ENCODE data around the gene LRPAP1. TPM values are rescaled to one million over a fixed set of nuclear protein-coding genes. Genes with fewer than 3 reads are reported as not detected.

The LRPAP1 gene
- total and polyA plus RNA-seq, 2 experiments from 2014 or later, result 63.0 to 82.5 TPM

DNA sequence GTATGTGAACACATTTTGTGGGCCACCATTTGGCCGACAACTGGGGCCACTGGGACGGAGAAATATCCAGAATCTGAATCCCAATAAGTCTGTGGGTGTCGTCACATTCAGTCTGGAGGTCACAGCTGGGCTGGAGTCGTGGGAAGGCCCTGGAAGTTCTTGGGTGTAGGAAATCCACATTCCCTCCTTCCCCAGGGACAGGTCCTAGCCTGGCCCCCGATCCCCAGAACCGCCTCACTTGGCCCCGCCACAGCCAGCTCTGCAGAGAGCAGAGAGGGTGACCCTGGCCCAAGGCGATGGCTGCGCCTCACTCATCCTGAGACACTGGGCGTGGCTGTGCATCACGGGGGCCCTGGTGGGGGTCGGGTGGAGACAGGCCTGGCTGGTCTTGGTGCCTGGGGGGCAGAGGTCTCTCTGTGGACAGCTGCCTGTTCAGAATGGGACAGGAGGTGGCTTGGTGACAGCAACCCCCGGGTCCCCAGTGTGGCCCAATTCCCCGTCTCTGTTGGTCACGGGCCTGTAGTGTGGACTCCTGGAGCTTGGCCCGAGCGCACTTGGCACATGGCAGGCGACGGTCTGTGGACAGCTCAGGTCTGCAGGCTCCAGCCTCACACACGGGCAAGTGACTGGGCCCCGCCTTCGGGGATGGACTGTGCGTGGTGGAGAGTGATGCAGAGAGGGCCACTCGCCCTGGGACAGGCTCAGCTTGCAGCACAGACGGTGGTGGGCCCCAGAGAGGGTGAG is 52.7 kb downstream of the LRPAP1 start (continued):
- TF ChIP-seq, protein P1, sequence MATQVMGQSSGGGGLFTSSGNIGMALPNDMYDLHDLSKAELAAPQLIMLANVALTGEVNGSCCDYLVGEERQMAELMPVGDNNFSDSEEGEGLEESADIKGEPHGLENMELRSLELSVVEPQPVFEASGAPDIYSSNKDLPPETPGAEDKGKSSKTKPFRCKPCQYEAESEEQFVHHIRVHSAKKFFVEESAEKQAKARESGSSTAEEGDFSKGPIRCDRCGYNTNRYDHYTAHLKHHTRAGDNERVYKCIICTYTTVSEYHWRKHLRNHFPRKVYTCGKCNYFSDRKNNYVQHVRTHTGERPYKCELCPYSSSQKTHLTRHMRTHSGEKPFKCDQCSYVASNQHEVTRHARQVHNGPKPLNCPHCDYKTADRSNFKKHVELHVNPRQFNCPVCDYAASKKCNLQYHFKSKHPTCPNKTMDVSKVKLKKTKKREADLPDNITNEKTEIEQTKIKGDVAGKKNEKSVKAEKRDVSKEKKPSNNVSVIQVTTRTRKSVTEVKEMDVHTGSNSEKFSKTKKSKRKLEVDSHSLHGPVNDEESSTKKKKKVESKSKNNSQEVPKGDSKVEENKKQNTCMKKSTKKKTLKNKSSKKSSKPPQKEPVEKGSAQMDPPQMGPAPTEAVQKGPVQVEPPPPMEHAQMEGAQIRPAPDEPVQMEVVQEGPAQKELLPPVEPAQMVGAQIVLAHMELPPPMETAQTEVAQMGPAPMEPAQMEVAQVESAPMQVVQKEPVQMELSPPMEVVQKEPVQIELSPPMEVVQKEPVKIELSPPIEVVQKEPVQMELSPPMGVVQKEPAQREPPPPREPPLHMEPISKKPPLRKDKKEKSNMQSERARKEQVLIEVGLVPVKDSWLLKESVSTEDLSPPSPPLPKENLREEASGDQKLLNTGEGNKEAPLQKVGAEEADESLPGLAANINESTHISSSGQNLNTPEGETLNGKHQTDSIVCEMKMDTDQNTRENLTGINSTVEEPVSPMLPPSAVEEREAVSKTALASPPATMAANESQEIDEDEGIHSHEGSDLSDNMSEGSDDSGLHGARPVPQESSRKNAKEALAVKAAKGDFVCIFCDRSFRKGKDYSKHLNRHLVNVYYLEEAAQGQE (IDR thresholded peaks at IDR 0.05; ENCODE audit: unreplicated experiment), result no peak
- TF ChIP-seq NANOG (IDR thresholded peaks at IDR 0.05; ENCODE audit: borderline replicate concordance), result no peak
- no peak for TF ChIP-seq POLR2AphosphoS5 (IDR thresholded peaks at IDR 0.05; ENCODE audit: low read depth)
- no peak for TF ChIP-seq CREB1 (CRISPR knock-in tag; IDR thresholded peaks at IDR 0.05; ENCODE audit: low read depth)
- TF ChIP-seq JUNB (IDR thresholded peaks at IDR 0.05; ENCODE audit: unreplicated experiment), result no peak
- TF ChIP-seq, protein P2, sequence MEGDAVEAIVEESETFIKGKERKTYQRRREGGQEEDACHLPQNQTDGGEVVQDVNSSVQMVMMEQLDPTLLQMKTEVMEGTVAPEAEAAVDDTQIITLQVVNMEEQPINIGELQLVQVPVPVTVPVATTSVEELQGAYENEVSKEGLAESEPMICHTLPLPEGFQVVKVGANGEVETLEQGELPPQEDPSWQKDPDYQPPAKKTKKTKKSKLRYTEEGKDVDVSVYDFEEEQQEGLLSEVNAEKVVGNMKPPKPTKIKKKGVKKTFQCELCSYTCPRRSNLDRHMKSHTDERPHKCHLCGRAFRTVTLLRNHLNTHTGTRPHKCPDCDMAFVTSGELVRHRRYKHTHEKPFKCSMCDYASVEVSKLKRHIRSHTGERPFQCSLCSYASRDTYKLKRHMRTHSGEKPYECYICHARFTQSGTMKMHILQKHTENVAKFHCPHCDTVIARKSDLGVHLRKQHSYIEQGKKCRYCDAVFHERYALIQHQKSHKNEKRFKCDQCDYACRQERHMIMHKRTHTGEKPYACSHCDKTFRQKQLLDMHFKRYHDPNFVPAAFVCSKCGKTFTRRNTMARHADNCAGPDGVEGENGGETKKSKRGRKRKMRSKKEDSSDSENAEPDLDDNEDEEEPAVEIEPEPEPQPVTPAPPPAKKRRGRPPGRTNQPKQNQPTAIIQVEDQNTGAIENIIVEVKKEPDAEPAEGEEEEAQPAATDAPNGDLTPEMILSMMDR (conservative IDR thresholded peaks at IDR 0.05; ENCODE audit: low read depth in 2 of 2), result no peak
- TF ChIP-seq, protein P3, sequence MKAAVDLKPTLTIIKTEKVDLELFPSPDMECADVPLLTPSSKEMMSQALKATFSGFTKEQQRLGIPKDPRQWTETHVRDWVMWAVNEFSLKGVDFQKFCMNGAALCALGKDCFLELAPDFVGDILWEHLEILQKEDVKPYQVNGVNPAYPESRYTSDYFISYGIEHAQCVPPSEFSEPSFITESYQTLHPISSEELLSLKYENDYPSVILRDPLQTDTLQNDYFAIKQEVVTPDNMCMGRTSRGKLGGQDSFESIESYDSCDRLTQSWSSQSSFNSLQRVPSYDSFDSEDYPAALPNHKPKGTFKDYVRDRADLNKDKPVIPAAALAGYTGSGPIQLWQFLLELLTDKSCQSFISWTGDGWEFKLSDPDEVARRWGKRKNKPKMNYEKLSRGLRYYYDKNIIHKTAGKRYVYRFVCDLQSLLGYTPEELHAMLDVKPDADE (IDR thresholded peaks at IDR 0.05), result no peak
- no peak for TF ChIP-seq ZNF331 (CRISPR knock-in tag; IDR thresholded peaks at IDR 0.05; ENCODE audit: low read depth)
- TF ChIP-seq ZNF114 (CRISPR knock-in tag; IDR thresholded peaks at IDR 0.05), result no peak

DNA sequence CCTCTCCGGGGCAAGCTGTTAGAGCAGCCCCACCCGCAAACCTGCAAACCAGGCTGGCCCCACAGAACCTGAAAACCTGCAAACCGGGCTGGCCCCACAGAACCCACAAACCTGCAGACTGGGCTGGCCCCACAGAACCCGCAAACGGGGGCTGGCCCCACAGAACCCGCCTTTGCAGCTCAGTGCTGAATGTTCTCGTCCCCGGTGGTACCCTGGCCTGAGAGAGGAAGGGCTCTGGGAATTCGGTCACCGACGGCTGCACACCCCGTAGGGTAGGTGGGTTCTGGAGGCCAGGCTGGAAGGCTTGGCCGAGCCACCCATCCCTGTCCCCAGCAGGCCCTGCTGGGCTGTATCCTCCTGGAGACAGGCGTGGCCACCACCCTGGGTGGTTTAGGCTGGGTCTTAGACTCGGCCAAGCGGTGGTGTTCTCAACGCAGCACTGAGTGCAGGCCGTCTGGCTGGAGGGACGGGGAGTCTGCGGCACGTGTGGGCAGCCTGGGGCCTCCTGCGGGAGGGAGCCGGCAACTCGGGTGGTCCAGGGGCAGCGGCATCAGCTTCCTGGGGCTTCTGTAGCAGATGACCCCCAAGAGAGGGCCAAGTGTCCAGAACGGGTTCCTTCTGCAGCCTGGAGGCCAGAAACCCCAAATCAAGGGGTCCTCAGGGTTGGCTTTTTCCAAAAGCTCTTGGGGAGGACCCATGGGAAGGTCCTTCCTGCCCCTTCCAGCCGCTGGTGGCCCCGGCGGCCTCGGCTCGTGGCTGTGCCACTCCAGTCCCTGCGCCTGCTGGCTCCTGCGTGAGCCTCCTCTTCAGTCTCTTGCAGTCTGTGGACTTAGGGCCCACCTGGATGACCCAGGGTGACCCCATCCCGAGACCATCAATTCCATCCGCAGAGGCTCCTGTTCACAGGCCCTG is 53.5 kb downstream of the LRPAP1 start:
- Histone ChIP-seq H3F3A (replicated peaks; ENCODE audit: low read depth) (peaks cover 4% of the 10 kb centered on the region; the same call in 1 of the 2 replicates), H3K4me1 (ENCODE audit: insufficient read depth) (peaks cover 21% of the 10 kb centered on the region), H2AFZ (no peak overlapping the region), H3K36me3 (ENCODE audit: insufficient read depth) (no peaks in the 10 kb centered on the region), H3K27ac (ENCODE audit: low read depth) (no peak overlapping the region), H4K20me1 (replicated peaks; ENCODE audit: insufficient read depth) (no peaks in the 10 kb centered on the region; the same call in 1 of the 2 replicates), H3K4me2 (no peak overlapping the region), H3K4me3 (no peak overlapping the region), H3K9me2 (ENCODE audit: insufficient read depth) (no peaks in the 10 kb centered on the region), H3K27me3 (ENCODE audit: insufficient read depth) (peaks cover 59% of the 10 kb centered on the region), H3K79me2 (replicated peaks; ENCODE audit: insufficient read depth) (no peaks in the 10 kb centered on the region)
- no peak overlapping the region for H3K27ac Mint-ChIP-seq
- no peak for DNase-seq (ENCODE audit: low spot score)
- peaks cover 14% of the 10 kb centered on the region for H3K4me1 Mint-ChIP-seq
- ATAC-seq, result no peak
- H3K36me3 Mint-ChIP-seq (ENCODE audit: low read depth), result no peaks in the 10 kb centered on the region
- H3K4me3 Mint-ChIP-seq, result no peak overlapping the region
- H3K27me3 Mint-ChIP-seq (ENCODE audit: insufficient read depth, low read depth, poor library complexity), result peaks cover 63% of the 10 kb centered on the region
- H3K9me3 Mint-ChIP-seq, result no peaks in the 10 kb centered on the region
- TF ChIP-seq EZH2 (IDR thresholded peaks at IDR 0.05; ENCODE audit: low read depth, unreplicated experiment) (no peak), CREB1 (CRISPR knock-in tag; IDR thresholded peaks at IDR 0.05; ENCODE audit: low read depth) (no peak), ZNF114 (CRISPR knock-in tag; IDR thresholded peaks at IDR 0.05) (no peak), ZNF331 (CRISPR knock-in tag; IDR thresholded peaks at IDR 0.05; ENCODE audit: low read depth) (no peak), JUNB (IDR thresholded peaks at IDR 0.05; ENCODE audit: unreplicated experiment) (no peak), POLR2AphosphoS5 (IDR thresholded peaks at IDR 0.05; ENCODE audit: low read depth) (no peak), NANOG (IDR thresholded peaks at IDR 0.05; ENCODE audit: borderline replicate concordance) (no peak), EZH2phosphoT487 (IDR thresholded peaks at IDR 0.05; ENCODE audit: unreplicated experiment) (no peak), STAT1 (IDR thresholded peaks at IDR 0.05; ENCODE audit: unreplicated experiment) (no peak)
- TF ChIP-seq, protein P1 (IDR thresholded peaks at IDR 0.05; ENCODE audit: unreplicated experiment), result no peak
- TF ChIP-seq, protein P3 (IDR thresholded peaks at IDR 0.05), result no peak
